Central memory CD8-positive, alpha-beta T cell (primary cell): ENCODE measurements around the gene ARIH2.
"Not testable (repeated sequence)": the region's sequence is repeated elsewhere in the genome, so short reads cannot be mapped to it uniquely, and the experiment has no call there.

ENCODE experiments used
- ATAC-seq: fragments of 150-1000 bp; cut with Tn5 transposase; replicated peaks from 2 replicates; pipeline ENCODE4 v1.10.0; 2022; ENCODE audit warnings: mild to moderate bottlenecking, moderate FRiP score, moderate number of reproducible peaks; ENCODE audit not compliant: poor library complexity, severe bottlenecking; ENCODE audit errors: extremely low read depth
- DNase-seq, 2 donors: peaks; one replicate each; pipeline ENCODE4 v3.0.0; 2021; ENCODE audit warnings: low spot score in 2 of 2
- H3K27ac Mint-ChIP-seq: one replicate; pipeline ENCODE4 v1.8.0; 2022; ENCODE audit warnings: low read depth, mild to moderate bottlenecking, moderate library complexity, mixed read lengths
- H3K27me3 Mint-ChIP-seq: one replicate; pipeline ENCODE4 v1.8.0; 2022; ENCODE audit warnings: mixed read lengths
- H3K36me3 Mint-ChIP-seq: one replicate; pipeline ENCODE4 v1.8.0; 2022; ENCODE audit warnings: mild to moderate bottlenecking, moderate library complexity, mixed read lengths; ENCODE audit not compliant: insufficient read depth
- H3K4me1 Mint-ChIP-seq: one replicate; pipeline ENCODE4 v1.8.0; 2022; ENCODE audit warnings: mixed read lengths
- H3K4me3 Mint-ChIP-seq: one replicate; pipeline ENCODE4 v1.8.0; 2022; ENCODE audit warnings: mild to moderate bottlenecking, moderate library complexity, mixed read lengths
- H3K9me3 Mint-ChIP-seq: one replicate; pipeline ENCODE4 v1.8.0; 2022; ENCODE audit warnings: mixed read lengths

The ARIH2 gene

GRCh38 chr3:49001155-49001554 lies 82.5 kb downstream of the ARIH2 start:
- H3K4me1 Mint-ChIP-seq = peaks cover 6% of the 10 kb centered on the region
- no peak overlapping the region for H3K4me3 Mint-ChIP-seq
- no peaks in the 10 kb centered on the region for H3K9me3 Mint-ChIP-seq
- H3K27ac Mint-ChIP-seq = no peak overlapping the region
- H3K36me3 Mint-ChIP-seq = peaks cover 6% of the 10 kb centered on the region
- DNase-seq (no peak), ATAC-seq (no peak)
- H3K27me3 Mint-ChIP-seq = no peaks in the 10 kb centered on the region

- H3K36me3 Mint-ChIP-seq = peaks cover 13% of the 10 kb centered on the region
- H3K27me3 Mint-ChIP-seq = no peaks in the 10 kb centered on the region
- peaks cover 30% of the 10 kb centered on the region for H3K4me1 Mint-ChIP-seq
- no peaks in the 10 kb centered on the region for H3K9me3 Mint-ChIP-seq
- H3K4me3 Mint-ChIP-seq = no peak overlapping the region
- DNase-seq (no peak), ATAC-seq (no peak)
- H3K27ac Mint-ChIP-seq = no peak overlapping the region
Observed at GRCh38 chr3:49004352-49005302, 86.0 kb downstream of the ARIH2 start.

- Mint-ChIP-seq H3K27me3 (no peaks in the 10 kb centered on the region), H3K4me3 (no peak overlapping the region), H3K4me1 (peaks cover 26% of the 10 kb centered on the region), H3K9me3 (no peaks in the 10 kb centered on the region), H3K36me3 (peaks cover 13% of the 10 kb centered on the region), H3K27ac (no peak overlapping the region)
- no peak for DNase-seq
- no peak for ATAC-seq
Observed at GRCh38 chr3:49005303-49005680, 86.7 kb downstream of the ARIH2 start.

- no peak for DNase-seq
- no peak for ATAC-seq
- Mint-ChIP-seq H3K9me3 (no peaks in the 10 kb centered on the region), H3K4me1 (peaks cover 26% of the 10 kb centered on the region), H3K27me3 (no peaks in the 10 kb centered on the region), H3K4me3 (peak overlapping the region; percentile 99), H3K27ac (no peak overlapping the region), H3K36me3 (peaks cover 14% of the 10 kb centered on the region)
Observed at GRCh38 chr3:49005998-49006397, 87.4 kb downstream of the ARIH2 start.

GRCh38 chr3:49006408-49007067 lies 87.9 kb downstream of the ARIH2 start:
- no peaks in the 10 kb centered on the region for H3K27me3 Mint-ChIP-seq
- H3K9me3 Mint-ChIP-seq = no peaks in the 10 kb centered on the region
- peaks cover 15% of the 10 kb centered on the region for H3K36me3 Mint-ChIP-seq
- ATAC-seq (no peak), DNase-seq (peak in 1 of 2 donors; percentile 29)
- peak overlapping the region; percentile 97 for H3K27ac Mint-ChIP-seq
- H3K4me1 Mint-ChIP-seq = peaks cover 26% of the 10 kb centered on the region
- H3K4me3 Mint-ChIP-seq = peak overlapping the region; percentile 99

GRCh38 chr3:49007068-49007770 lies 88.6 kb downstream of the ARIH2 start, which contains the start of gene WDR6:
Gene WDR6 (plus strand): TSS chr3:49007391. CDS start chr3:49007432, 41 bp downstream.
- peak within 1 kb of the TSS; percentile 97 for H3K27ac Mint-ChIP-seq
- H3K4me3 Mint-ChIP-seq = peak within 1 kb of the TSS; percentile 99

GRCh38 chr3:49007771-49008528 lies 89.3 kb downstream of the ARIH2 start:
- peak overlapping the region; percentile 97 for H3K27ac Mint-ChIP-seq
- H3K9me3 Mint-ChIP-seq = no peaks in the 10 kb centered on the region
- DNase-seq (peak; percentile 68 to 69), ATAC-seq (peak; percentile 47)
- H3K4me3 Mint-ChIP-seq = peak overlapping the region; percentile 99
- peaks cover 26% of the 10 kb centered on the region for H3K4me1 Mint-ChIP-seq
- H3K27me3 Mint-ChIP-seq = no peaks in the 10 kb centered on the region
- peaks cover 19% of the 10 kb centered on the region for H3K36me3 Mint-ChIP-seq

More at GRCh38 chr3:49007068-49007770, 88.6 kb downstream of the ARIH2 start, which contains the start of gene WDR6:
- ATAC-seq (peak; percentile 96), DNase-seq (peak; percentile 86 to 95)
- Mint-ChIP-seq H3K27me3 (no peaks in the 10 kb centered on the region), H3K36me3 (peaks cover 19% of the 10 kb centered on the region), H3K4me1 (peaks cover 26% of the 10 kb centered on the region), H3K9me3 (no peaks in the 10 kb centered on the region)

GRCh38 chr3:49008627-49009026 lies 90.0 kb downstream of the ARIH2 start:
- H3K27me3 Mint-ChIP-seq, ATAC-seq, H3K9me3 Mint-ChIP-seq, DNase-seq: not testable (repeated sequence)
- peak overlapping the region; percentile 97 for H3K27ac Mint-ChIP-seq
- peaks cover 21% of the 10 kb centered on the region for H3K36me3 Mint-ChIP-seq
- peaks cover 30% of the 10 kb centered on the region for H3K4me1 Mint-ChIP-seq
- peak overlapping the region; percentile 99 for H3K4me3 Mint-ChIP-seq

GRCh38 chr3:49009396-49009795 lies 90.8 kb downstream of the ARIH2 start:
- Mint-ChIP-seq H3K27ac (no peak overlapping the region), H3K4me1 (peaks cover 33% of the 10 kb centered on the region), H3K9me3 (no peaks in the 10 kb centered on the region), H3K27me3 (no peaks in the 10 kb centered on the region), H3K4me3 (no peak overlapping the region), H3K36me3 (peaks cover 21% of the 10 kb centered on the region)
- ATAC-seq (no peak), DNase-seq (no peak)

- H3K4me3 Mint-ChIP-seq = no peak overlapping the region
- no peak for ATAC-seq
- H3K27me3 Mint-ChIP-seq = no peaks in the 10 kb centered on the region
- H3K27ac Mint-ChIP-seq = no peak overlapping the region
- DNase-seq = no peak
- H3K4me1 Mint-ChIP-seq = peaks cover 30% of the 10 kb centered on the region
- H3K36me3 Mint-ChIP-seq = peaks cover 29% of the 10 kb centered on the region
- no peaks in the 10 kb centered on the region for H3K9me3 Mint-ChIP-seq
Observed at GRCh38 chr3:49012441-49013017, 93.9 kb downstream of the ARIH2 start.

- H3K9me3 Mint-ChIP-seq = no peaks in the 10 kb centered on the region
- H3K27ac Mint-ChIP-seq = no peak overlapping the region
- no peak overlapping the region for H3K4me3 Mint-ChIP-seq
- H3K27me3 Mint-ChIP-seq = no peaks in the 10 kb centered on the region
- no peak for DNase-seq
- H3K4me1 Mint-ChIP-seq = peaks cover 23% of the 10 kb centered on the region
- H3K36me3 Mint-ChIP-seq = peaks cover 31% of the 10 kb centered on the region
- ATAC-seq = no peak
Observed at GRCh38 chr3:49013113-49013737, 94.6 kb downstream of the ARIH2 start.
